HEK293 (cell line): ENCODE results near the gene ESPL1.
"Not testable (repeated sequence)": the region's sequence is repeated elsewhere in the genome, so short reads cannot be mapped to it uniquely, and the experiment has no call there.

ENCODE experiments used
- CTCF ChIA-PET: fragments of 350-600 bp; formaldehyde crosslinking; extraction: SDS; loops from one replicate; lab custom pipeline; 2021; ENCODE audit warnings: antibody characterized with exemption; lab: Yijun Ruan, JAX
- POLR2A ChIA-PET: fragments of 300-600 bp; formaldehyde crosslinking; extraction: SDS; loops from one replicate; lab custom pipeline; 2020; ENCODE audit warnings: antibody characterized with exemption, inconsistent platforms; lab: Yijun Ruan, JAX
- H3K27ac ChIP-seq: fragments of 200-500 bp; sonication (Bioruptor generic); 2 replicates; pipeline ENCODE4 v1.5.1; 2014; ENCODE audit warnings: low read depth, low read length, control low read depth, inconsistent platforms; ENCODE audit errors: extremely low read depth
- H3K36me3 ChIP-seq, 2 experiments: fragments of 200-500 bp in 1 of 2; sonication (Bioruptor generic) in 1 of 2; 1 replicate in 1 of 2; 2 replicates in 1 of 2; pipeline ENCODE4 v1.5.1; 2014 to 2017; ENCODE audit warnings: inconsistent platforms in 2 of 2, low read length in 2 of 2; ENCODE audit not compliant: control insufficient read depth in 2 of 2, insufficient read depth in 1 of 2
- H3K4me1 ChIP-seq: fragments of 200-500 bp; sonication (Bioruptor generic); 2 replicates; pipeline ENCODE4 v1.5.1; 2014; ENCODE audit warnings: mild to moderate bottlenecking, low read length, inconsistent platforms; ENCODE audit not compliant: control insufficient read depth, insufficient read depth
- H3K4me3 ChIP-seq: 2 replicates; pipeline ENCODE4 v1.5.1; 2011; ENCODE audit warnings: low read depth, mild to moderate bottlenecking, control low read depth, low read length, moderate library complexity
- H3K9me3 ChIP-seq: fragments of 200-500 bp; sonication (Bioruptor generic); 2 replicates; pipeline ENCODE4 v1.5.1; 2014; ENCODE audit warnings: low read depth, low read length, inconsistent platforms; ENCODE audit not compliant: control insufficient read depth, insufficient read depth
- EGR2 ChIP-seq: fragments of 450-650 bp; formaldehyde crosslinking; IDR thresholded peaks from 2 replicates; pipeline ENCODE4 v1.5.1; 2016; ENCODE audit warnings: low read depth, missing biosample characterization, missing genetic modification characterization
- KLF10 ChIP-seq: fragments of 450-650 bp; IDR thresholded peaks from 2 replicates; pipeline ENCODE4 v1.5.1; 2018; ENCODE audit warnings: missing biosample characterization, mild to moderate bottlenecking, missing genetic modification characterization
- MYNN ChIP-seq: fragments of 450-650 bp; formaldehyde crosslinking; IDR thresholded peaks from 2 replicates; pipeline ENCODE4 v1.5.1; 2016; ENCODE audit warnings: missing biosample characterization, missing genetic modification characterization, borderline replicate concordance
- OSR2 ChIP-seq: fragments of 450-650 bp; formaldehyde crosslinking; IDR thresholded peaks from 2 replicates; pipeline ENCODE4 v1.5.1; 2016; ENCODE audit warnings: missing biosample characterization, missing genetic modification characterization
- YY1 ChIP-seq: fragments of 450-650 bp; formaldehyde crosslinking; IDR thresholded peaks from 2 replicates; pipeline ENCODE4 v1.5.1; 2018; ENCODE audit warnings: missing biosample characterization, missing genetic modification characterization
- ZNF10 ChIP-seq: fragments of 450-650 bp; formaldehyde crosslinking; IDR thresholded peaks from 2 replicates; pipeline ENCODE4 v1.5.1; 2017; ENCODE audit warnings: missing biosample characterization, missing genetic modification characterization
- ZNF174 ChIP-seq: fragments of 450-650 bp; formaldehyde crosslinking; IDR thresholded peaks from 2 replicates; pipeline ENCODE4 v1.5.0; 2017; ENCODE audit warnings: missing biosample characterization, mild to moderate bottlenecking, missing genetic modification characterization
- ZNF19 ChIP-seq: fragments of 450-650 bp; formaldehyde crosslinking; IDR thresholded peaks from 2 replicates; pipeline ENCODE4; 2016; ENCODE audit warnings: missing biosample characterization, missing genetic modification characterization, low read depth
- ZNF214 ChIP-seq: fragments of 450-650 bp; formaldehyde crosslinking; IDR thresholded peaks from 2 replicates; pipeline ENCODE4 v1.5.1; 2017; ENCODE audit warnings: missing biosample characterization, mild to moderate bottlenecking, missing genetic modification characterization, borderline replicate concordance
- ZNF239 ChIP-seq: fragments of 450-650 bp; formaldehyde crosslinking; IDR thresholded peaks from 2 replicates; pipeline ENCODE4 v1.5.1; 2016; ENCODE audit warnings: missing biosample characterization, missing genetic modification characterization
- ZNF416 ChIP-seq: fragments of 450-650 bp; formaldehyde crosslinking; IDR thresholded peaks from 2 replicates; pipeline ENCODE4 v1.5.1; 2016; ENCODE audit warnings: missing biosample characterization, missing genetic modification characterization
- ZNF423 ChIP-seq: fragments of 450-650 bp; formaldehyde crosslinking; IDR thresholded peaks from 2 replicates; pipeline ENCODE4 v1.5.1; 2016; ENCODE audit warnings: missing biosample characterization, missing genetic modification characterization
- ZNF433 ChIP-seq: fragments of 450-650 bp; formaldehyde crosslinking; IDR thresholded peaks from 2 replicates; pipeline ENCODE4 v1.5.1; 2016; ENCODE audit warnings: missing biosample characterization, missing genetic modification characterization, low read depth
- ZNF621 ChIP-seq: fragments of 450-650 bp; formaldehyde crosslinking; IDR thresholded peaks from 2 replicates; pipeline ENCODE4 v1.5.1; 2017; ENCODE audit warnings: missing biosample characterization, missing genetic modification characterization
- ZNF654 ChIP-seq: fragments of 450-650 bp; formaldehyde crosslinking; IDR thresholded peaks from 2 replicates; pipeline ENCODE4 v1.5.1; 2016; ENCODE audit warnings: low read depth, missing biosample characterization, missing genetic modification characterization
- ZNF658 ChIP-seq: fragments of 450-650 bp; formaldehyde crosslinking; IDR thresholded peaks from 2 replicates; pipeline ENCODE4; 2016; ENCODE audit warnings: missing biosample characterization, missing genetic modification characterization
- TF ChIP-seq, protein P1 (sequence below): fragments of 450-650 bp; formaldehyde crosslinking; IDR thresholded peaks from 2 replicates; pipeline ENCODE4 v1.5.1; 2016; ENCODE audit warnings: missing biosample characterization, missing genetic modification characterization
- TF ChIP-seq, protein P2 (sequence below): fragments of 450-650 bp; formaldehyde crosslinking; IDR thresholded peaks from 2 replicates; pipeline ENCODE4 v1.5.1; 2016; ENCODE audit warnings: missing biosample characterization, missing genetic modification characterization

The ESPL1 gene

DNA sequence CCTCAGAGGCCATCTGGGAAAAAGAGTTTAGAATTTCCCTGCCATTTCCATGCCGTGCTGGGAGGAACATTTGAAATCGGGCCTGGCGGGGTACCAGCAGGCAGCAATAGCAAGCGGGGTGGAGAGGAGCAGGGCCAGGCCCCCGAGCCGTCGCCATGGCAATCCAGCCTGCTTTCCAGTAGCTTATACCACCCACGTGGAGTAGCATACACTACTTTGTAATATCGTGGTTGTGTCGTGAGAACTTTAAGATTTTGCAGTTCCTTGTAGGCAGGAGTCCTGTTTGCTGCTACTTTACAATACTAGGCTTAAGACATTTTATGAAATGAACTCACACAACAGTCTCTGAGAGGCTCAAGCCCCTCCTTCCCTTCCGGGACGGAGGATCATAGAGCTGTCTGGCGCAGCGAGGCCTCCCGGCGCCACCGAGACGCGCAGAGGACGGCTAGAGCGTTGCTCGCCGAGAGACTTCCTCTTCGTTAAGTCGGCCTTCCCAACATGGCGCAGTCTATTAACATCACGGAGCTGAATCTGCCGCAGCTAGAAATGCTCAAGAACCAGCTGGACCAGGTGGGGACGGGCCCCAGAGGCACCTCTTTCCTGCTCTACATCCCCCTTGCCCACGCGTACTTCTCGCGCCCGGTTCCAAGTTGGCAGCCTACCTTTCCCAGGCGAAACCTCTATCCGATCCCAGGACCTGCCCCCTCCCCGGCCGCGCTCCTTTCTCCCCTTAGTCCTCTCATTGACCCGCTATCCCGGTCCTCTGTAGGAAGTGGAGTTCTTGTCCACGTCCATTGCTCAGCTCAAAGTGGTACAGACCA lies 27.2 kb downstream of the ESPL1 start, which contains the start of gene PFDN5 (continued):
- TF ChIP-seq ZNF654 (tag by site-specific recombination) (no peak), YY1 (tag by site-specific recombination) (peak; percentile 94), ZNF658 (no peak), OSR2 (0 out of 2 replicates have a peak, but pooled peaks have one; percentile 18), ZNF433 (tag by site-specific recombination) (no peak), ZNF174 (tag by site-specific recombination) (no peak), MYNN (0 out of 2 replicates have a peak, but pooled peaks have one; percentile 27), ZNF416 (tag by site-specific recombination) (no peak), KLF10 (tag by site-specific recombination) (peak; percentile 57; the same call in 1 of the 2 replicates), EGR2 (tag by site-specific recombination) (no peak), ZNF239 (tag by site-specific recombination) (no peak)
- TF ChIP-seq, protein P1, sequence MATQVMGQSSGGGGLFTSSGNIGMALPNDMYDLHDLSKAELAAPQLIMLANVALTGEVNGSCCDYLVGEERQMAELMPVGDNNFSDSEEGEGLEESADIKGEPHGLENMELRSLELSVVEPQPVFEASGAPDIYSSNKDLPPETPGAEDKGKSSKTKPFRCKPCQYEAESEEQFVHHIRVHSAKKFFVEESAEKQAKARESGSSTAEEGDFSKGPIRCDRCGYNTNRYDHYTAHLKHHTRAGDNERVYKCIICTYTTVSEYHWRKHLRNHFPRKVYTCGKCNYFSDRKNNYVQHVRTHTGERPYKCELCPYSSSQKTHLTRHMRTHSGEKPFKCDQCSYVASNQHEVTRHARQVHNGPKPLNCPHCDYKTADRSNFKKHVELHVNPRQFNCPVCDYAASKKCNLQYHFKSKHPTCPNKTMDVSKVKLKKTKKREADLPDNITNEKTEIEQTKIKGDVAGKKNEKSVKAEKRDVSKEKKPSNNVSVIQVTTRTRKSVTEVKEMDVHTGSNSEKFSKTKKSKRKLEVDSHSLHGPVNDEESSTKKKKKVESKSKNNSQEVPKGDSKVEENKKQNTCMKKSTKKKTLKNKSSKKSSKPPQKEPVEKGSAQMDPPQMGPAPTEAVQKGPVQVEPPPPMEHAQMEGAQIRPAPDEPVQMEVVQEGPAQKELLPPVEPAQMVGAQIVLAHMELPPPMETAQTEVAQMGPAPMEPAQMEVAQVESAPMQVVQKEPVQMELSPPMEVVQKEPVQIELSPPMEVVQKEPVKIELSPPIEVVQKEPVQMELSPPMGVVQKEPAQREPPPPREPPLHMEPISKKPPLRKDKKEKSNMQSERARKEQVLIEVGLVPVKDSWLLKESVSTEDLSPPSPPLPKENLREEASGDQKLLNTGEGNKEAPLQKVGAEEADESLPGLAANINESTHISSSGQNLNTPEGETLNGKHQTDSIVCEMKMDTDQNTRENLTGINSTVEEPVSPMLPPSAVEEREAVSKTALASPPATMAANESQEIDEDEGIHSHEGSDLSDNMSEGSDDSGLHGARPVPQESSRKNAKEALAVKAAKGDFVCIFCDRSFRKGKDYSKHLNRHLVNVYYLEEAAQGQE (tag by site-specific recombination), result 0 out of 2 replicates have a peak, but pooled peaks have one; percentile 19

DNA sequence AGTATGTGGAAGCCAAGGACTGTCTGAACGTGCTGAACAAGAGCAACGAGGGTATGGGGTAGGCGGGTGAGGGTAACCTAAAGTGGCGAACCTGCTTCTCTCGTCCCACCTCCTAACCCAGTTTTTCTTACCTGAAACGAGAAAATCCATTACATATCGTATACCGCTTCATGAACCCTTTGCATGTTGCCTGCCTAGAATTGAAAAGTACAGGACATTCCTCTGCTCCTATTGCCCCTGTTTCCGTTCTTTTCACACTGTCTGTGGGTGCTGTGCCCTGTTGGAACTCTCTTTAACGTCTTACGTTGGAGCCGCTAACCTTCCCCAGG lies 27.8 kb downstream of the ESPL1 start:
- Histone ChIP-seq H3K36me3 (peaks cover 35 to 64% of the 10 kb centered on the region in 2 experiments), H3K4me1 (peaks cover 4% of the 10 kb centered on the region), H3K27ac (peak overlapping the region; percentile 61; the same call in 1 of the 2 replicates)
- TF ChIP-seq ZNF10 (tag by site-specific recombination) (no peak), ZNF214 (tag by site-specific recombination) (no peak), ZNF423 (tag by site-specific recombination) (no peak), ZNF19 (tag by site-specific recombination) (no peak), ZNF621 (tag by site-specific recombination) (no peak)
- TF ChIP-seq, protein P2, sequence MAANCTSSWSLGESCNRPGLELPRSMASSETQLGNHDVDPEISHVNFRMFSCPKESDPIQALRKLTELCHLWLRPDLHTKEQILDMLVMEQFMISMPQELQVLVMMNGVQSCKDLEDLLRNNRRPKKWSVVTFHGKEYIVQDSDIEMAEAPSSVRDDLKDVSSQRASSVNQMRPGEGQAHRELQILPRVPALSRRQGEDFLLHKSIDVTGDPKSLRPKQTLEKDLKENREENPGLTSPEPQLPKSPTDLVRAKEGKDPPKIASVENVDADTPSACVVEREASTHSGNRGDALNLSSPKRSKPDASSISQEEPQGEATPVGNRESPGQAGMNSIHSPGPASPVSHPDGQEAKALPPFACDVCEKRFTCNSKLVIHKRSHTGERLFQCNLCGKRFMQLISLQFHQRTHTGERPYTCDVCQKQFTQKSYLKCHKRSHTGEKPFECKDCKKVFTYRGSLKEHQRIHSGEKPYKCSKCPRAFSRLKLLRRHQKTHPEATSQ, result no peak
- TF ChIP-seq, all 188 proteins: peak for 0
- Histone ChIP-seq H3K9me3 (no peaks in the 10 kb centered on the region), H3K4me3 (peak overlapping the region; percentile 73)
- CTCF ChIA-PET, result interaction anchor here (0.6 to 3.7 kb wide), 9 partner anchors 7 to 211 kb away, joined by 3 to 24 read pairs (median 5); partner anchors contain the start of gene AAAS
- POLR2A ChIA-PET, result interaction anchor here (0.6 to 1.9 kb wide), 22 partner anchors 10 to 380 kb away, joined by 3 to 30 read pairs (median 4); partner anchors contain the start of genes AAAS, ATP5MC2, CSAD and ESPL1

DNA sequence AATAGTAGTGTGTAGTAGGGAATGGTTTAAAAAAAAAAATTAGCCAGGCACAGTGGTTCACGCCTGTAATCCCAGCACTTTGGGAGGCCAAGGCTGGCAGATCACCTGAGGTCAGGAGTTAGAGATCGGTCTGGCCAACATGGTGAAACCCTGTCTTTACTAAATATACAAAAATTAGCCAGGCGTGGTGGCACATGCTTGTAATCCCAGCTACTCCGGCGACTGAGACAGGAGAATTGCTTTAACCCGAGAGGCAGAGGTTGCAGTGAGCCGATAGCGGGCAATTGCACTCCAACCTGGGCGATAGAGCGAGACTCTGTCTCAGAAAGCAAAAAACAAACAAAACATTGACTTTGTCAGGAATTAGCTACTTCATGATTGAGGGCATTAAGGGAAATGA lies 29.0 kb downstream of the ESPL1 start:
- not testable (repeated sequence) for H3K27ac ChIP-seq, H3K9me3 ChIP-seq, H3K4me1 ChIP-seq, H3K4me3 ChIP-seq
- ChIA-PET CTCF (interaction anchor here (1.1 to 3.0 kb wide), 5 partner anchors 24 to 231 kb away, joined by 3 to 31 read pairs (median 12); partner anchors contain the start of gene AAAS), POLR2A (interaction anchor here (3.0 kb wide), 1 partner anchor 24 kb away, joined by 27 read pairs; the partner anchor contains the start of gene AAAS)
- peaks cover 41 to 65% of the 10 kb centered on the region in 2 experiments for H3K36me3 ChIP-seq
